Activated T-helper 9 cell treated with anti-CD3 and anti-CD28 coated beads, Interleukin-2, amount 50 U/mL, for 16 hours (primary cell): Measurements from ENCODE around the gene ETV3L.
"Not testable (repeated sequence)": the region's sequence is repeated elsewhere in the genome, so short reads cannot be mapped to it uniquely, and the experiment has no call there.

ENCODE experiments used
- DNase-seq: peaks from one replicate; pipeline ENCODE4 v3.0.0-alpha.2; 2020; ENCODE audit warnings: low read depth

Gene ETV3L

GRCh38 chr1:157077394-157077793, 22.2 kb downstream of the ETV3L start:
- no peak for DNase-seq

GRCh38 chr1:157073944-157074685, 25.5 kb downstream of the ETV3L start:
- no peak for DNase-seq

GRCh38 chr1:157069601-157070000, 30.0 kb downstream of the ETV3L start:
- DNase-seq = no peak

GRCh38 chr1:157059241-157059640, 40.4 kb downstream of the ETV3L start:
- DNase-seq = not testable (repeated sequence)

GRCh38 chr1:157056269-157056668, 43.3 kb downstream of the ETV3L start:
- DNase-seq = no peak

- not testable (repeated sequence) for DNase-seq
Observed at GRCh38 chr1:157055729-157056128, 43.9 kb downstream of the ETV3L start.

GRCh38 chr1:157050836-157051235, 48.8 kb downstream of the ETV3L start:
- DNase-seq = no peak

- no peak for DNase-seq
Observed at GRCh38 chr1:157047062-157047410, 52.6 kb downstream of the ETV3L start.

- no peak for DNase-seq
Observed at GRCh38 chr1:157045250-157046218, 54.1 kb downstream of the ETV3L start, which contains the start of gene ARHGEF11. ARHGEF11 (minus strand) TSS chr1:157045742; CDS start chr1:157044330, 1,412 bp downstream.

- no peak for DNase-seq
Observed at GRCh38 chr1:157044326-157044725, 55.3 kb downstream of the ETV3L start.

- DNase-seq = no peak
Observed at GRCh38 chr1:157043685-157044084, 55.9 kb downstream of the ETV3L start.

GRCh38 chr1:157042846-157043245, 56.8 kb downstream of the ETV3L start:
- DNase-seq = no peak
